Pancreas (tissue), 10 donors: Measurements from ENCODE around the gene NEK4. TPM values are rescaled to one million over a fixed set of nuclear protein-coding genes. Genes with fewer than 3 reads are reported as not detected.
"Not testable (repeated sequence)": the region's sequence is repeated elsewhere in the genome, so short reads cannot be mapped to it uniquely, and the experiment has no call there.

Source experiments
- ATAC-seq, 4 donors: fragments of 200-7000 bp; cut with Tn5 transposase; one replicate each; pipeline versions ENCODE4 v1.8.0 to v1.9.1; 2020; ENCODE audit warnings: mild to moderate bottlenecking in 4 of 4, moderate library complexity in 4 of 4
- DNase-seq, 6 donors: peaks; one replicate each; pipeline ENCODE4 v3.0.0-alpha.2; 2020
- FAIRE-seq: peaks from 2 replicates; lab custom pipeline; 2012; peaks lifted over from hg19 to GRCh38; lab: Jason Lieb, UNC
- H3K27ac ChIP-seq, 4 donors: fragments of 200-600 bp; sonication (generic); 1 replicate in 3 of 4; 2 replicates in 1 of 4; pipeline versions ENCODE4 v1.5.0 to v1.8.0; 2020
- H3K27me3 ChIP-seq, 4 donors: fragments of 200-600 bp; one replicate each; pipeline ENCODE4 v1.8.0; 2021
- H3K36me3 ChIP-seq, 3 donors: fragments of 200-600 bp; sonication (generic) in 1 of 3; one replicate each; pipeline versions ENCODE4 v1.5.0 to v1.8.0; 2020 to 2021
- H3K4me1 ChIP-seq, 3 donors: fragments of 200-600 bp; one replicate each; pipeline ENCODE4 v1.8.0; 2021
- H3K4me3 ChIP-seq, 4 donors: fragments of 200-600 bp; sonication (generic) in 2 of 4; one replicate each; pipeline versions ENCODE4 v1.5.0 to v1.8.0; 2020 to 2021
- H3K9me3 ChIP-seq, 4 donors: fragments of 200-600 bp; one replicate each; pipeline ENCODE4 v1.8.0; 2021
- CTCF ChIP-seq, 4 donors: fragments of 200-600 bp; sonication (generic) in 3 of 4; IDR thresholded peaks; one replicate each; pipeline versions ENCODE4 v1.5.0 to v1.8.0; 2021; ENCODE audit warnings: antibody characterized with exemption in 4 of 4
- whole genome bisulfite sequencing, 2 donors: extraction: QIAGEN DNeasy Blood & Tissue Kit; methylation state at CpG; one replicate each; pipeline ENCODE4 v1.1.7; 2013; 5-methylcytosine and 5-hydroxymethylcytosine counted together
- intact Hi-C, 3 donors: fragments of 100-400 bp; cut with DNase I; formaldehyde crosslinking; loops; one replicate each; pipeline versions ENCODE4 v1.11.1 to v1.14.2; 2022
- polyA plus RNA-seq, 2 donors: library from polyadenylated mRNA; stranded (reverse); fragments of 200-250 nt; gene quantifications; one replicate each; pipeline ENCODE4 v1.2.3, GENCODE V29; 2013
- total RNA-seq, 6 donors: library from RNA; stranded (reverse); fragmentation: NEBNext Ultra II Directional in 4 of 6; extraction: Animal tissue kit (Norgen Biotek cat#: 25700) in 4 of 6; gene quantifications; one replicate each; pipeline versions ENCODE4 v1.2.1 to v1.2.4, GENCODE V29; 2021 to 2023
- donor health status: healthy with polysubstance abuse.
- donor health status: DM: no; HTN: no; CAD: no; lungs with moderate emphysema.
- donor health status: DM: no; HTN: no; CAD: no.
- donor health status: control.
- donor health status: control.
- donor health status: Bipolar disorder and iron deficiency.
- donor health status: DM: yes; HTN: yes; CAD: no.
- donor health status: DM: no; HTN: no; CAD: no.
- donor health status: DM: no; HTN: no; CAD: no.
- donor health status: DM: yes; HTN: yes; CAD: no.

NEK4 gene
- total and polyA plus RNA-seq, 8 donors = 4.0 to 22.0 (median 14.8) TPM

GRCh38 chr3:52731590-52731989 is 39.1 kb downstream of the NEK4 start:
- Histone ChIP-seq H3K4me1 (no peaks in the 10 kb centered on the region), H3K36me3 (peaks cover 0 to 21% (median 0%) of the 10 kb centered on the region in 3 donors), H3K27me3 (no peaks in the 10 kb centered on the region), H3K4me3 (no peak overlapping the region), H3K9me3 (no peaks in the 10 kb centered on the region), H3K27ac (no peak overlapping the region)
- DNase-seq (no peak), ATAC-seq (no peak), FAIRE-seq (no peak)
- WGBS, 2 donors = 83% methylated on average over 14 of the region's 14 CpGs
- intact Hi-C loops = no loop called here
- no peak for TF ChIP-seq CTCF (IDR thresholded peaks at IDR 0.05)

GRCh38 chr3:52730681-52731080 is 40.1 kb downstream of the NEK4 start:
- FAIRE-seq (no peak), DNase-seq (no peak), ATAC-seq (no peak)
- H3K9me3 ChIP-seq = no peaks in the 10 kb centered on the region
- no peaks in the 10 kb centered on the region for H3K27me3 ChIP-seq
- H3K4me1 ChIP-seq = no peaks in the 10 kb centered on the region
- H3K27ac ChIP-seq = no peak overlapping the region
- H3K4me3 ChIP-seq = no peak overlapping the region
- peaks cover 0 to 21% (median 0%) of the 10 kb centered on the region in 3 donors for H3K36me3 ChIP-seq
- intact Hi-C loops = no loop called here
- no peak for TF ChIP-seq CTCF (IDR thresholded peaks at IDR 0.05)

- H3K27me3 ChIP-seq, H3K4me1 ChIP-seq, FAIRE-seq, H3K27ac ChIP-seq, ATAC-seq, H3K4me3 ChIP-seq, intact Hi-C loops, DNase-seq, H3K9me3 ChIP-seq: not testable (repeated sequence)
- WGBS, 2 donors = 35 to 38% methylated on average over 3 of the region's 3 CpGs
- H3K36me3 ChIP-seq = peaks cover 0 to 18% (median 0%) of the 10 kb centered on the region in 3 donors
Measured at GRCh38 chr3:52728753-52729152, 42.0 kb downstream of the NEK4 start.

- no peak overlapping the region for H3K4me3 ChIP-seq
- H3K36me3 ChIP-seq = no peaks in the 10 kb centered on the region
- DNase-seq = no peak
- intact Hi-C loops = no loop called here
- no peaks in the 10 kb centered on the region for H3K9me3 ChIP-seq
- TF ChIP-seq CTCF (IDR thresholded peaks at IDR 0.05) = no peak
- ATAC-seq = no peak
- no peaks in the 10 kb centered on the region for H3K4me1 ChIP-seq
- no peaks in the 10 kb centered on the region for H3K27me3 ChIP-seq
- no peak overlapping the region for H3K27ac ChIP-seq
- 61 to 64% methylated on average over 1 of the region's 1 CpG for WGBS, 2 donors
- FAIRE-seq = no peak
Measured at GRCh38 chr3:52724511-52724910, 46.2 kb downstream of the NEK4 start.

GRCh38 chr3:52723935-52724334 is 46.8 kb downstream of the NEK4 start:
- no peaks in the 10 kb centered on the region for H3K4me1 ChIP-seq
- H3K27me3 ChIP-seq = no peaks in the 10 kb centered on the region
- no peaks in the 10 kb centered on the region for H3K36me3 ChIP-seq
- intact Hi-C loops = no loop called here
- H3K4me3 ChIP-seq = no peak overlapping the region
- ATAC-seq = no peak
- 97 to 100% methylated on average over 5 of the region's 5 CpGs for WGBS, 2 donors
- FAIRE-seq = no peak
- TF ChIP-seq CTCF (IDR thresholded peaks at IDR 0.05) = no peak
- H3K9me3 ChIP-seq = no peaks in the 10 kb centered on the region
- no peak for DNase-seq
- H3K27ac ChIP-seq = no peak overlapping the region
